SK-N-SH (cell line): ENCODE results near the gene PRKCD. TPM values are rescaled to one million over a fixed set of nuclear protein-coding genes. Genes with fewer than 3 reads are reported as not detected.

Experiments used
- CTCF ChIA-PET: fragments of 300-600, 350-600 bp; formaldehyde crosslinking; extraction: SDS; loops from one replicate; lab custom pipeline; 2021; lab: Yijun Ruan, JAX
- POLR2A ChIA-PET: fragments of 350-600 bp; sonication (Branson Sonifier 250); formaldehyde crosslinking; extraction: SDS; loops from one replicate; lab custom pipeline; 2020; ENCODE audit warnings: antibody characterized with exemption, inconsistent platforms; lab: Yijun Ruan, JAX
- DNase-seq: peaks from one replicate; pipeline ENCODE4 v3.0.0; 2012
- H2AFZ ChIP-seq: fragments of 200-600 bp; sonication (generic); 2 replicates; pipeline ENCODE4 v1.8.1; 2016; ENCODE audit warnings: antibody characterized with exemption, mild to moderate bottlenecking, low read depth
- H3F3A ChIP-seq: fragments of 200-600 bp; sonication (generic); replicated peaks from 2 replicates; pipeline ENCODE3; 2016; ENCODE audit warnings: antibody characterized with exemption, mild to moderate bottlenecking; ENCODE audit not compliant: insufficient read depth
- H3K27ac ChIP-seq, 2 experiments: fragments of 200-500 bp in 1 of 2; fragments of 200-600 bp in 1 of 2; sonication (Bioruptor generic) in 1 of 2; sonication (generic), shearing (Covaris generic) in 1 of 2; 2 replicates each; pipeline versions ENCODE4 v1.5.1 to v1.6.1; 2014 to 2016; ENCODE audit warnings: low read depth in 2 of 2, inconsistent platforms in 1 of 2, low read length in 1 of 2, mild to moderate bottlenecking in 1 of 2, mixed read lengths in 1 of 2
- H3K27me3 ChIP-seq: fragments of 200-600 bp; sonication (generic), shearing (Covaris generic); 2 replicates; pipeline ENCODE4 v1.6.1; 2016; ENCODE audit warnings: mixed run types; ENCODE audit not compliant: insufficient read depth
- H3K36me3 ChIP-seq, 2 experiments: fragments of 200-500 bp in 1 of 2; fragments of 200-600 bp in 1 of 2; sonication (Bioruptor generic) in 1 of 2; sonication (generic) in 1 of 2; replicated peaks in 1 of 2; 2 replicates each; pipeline versions ENCODE3 to v1.5.1; 2014 to 2016; ENCODE audit warnings: low read length in 1 of 2, mild to moderate bottlenecking in 1 of 2; ENCODE audit not compliant: insufficient read depth in 2 of 2, control insufficient read depth in 1 of 2
- H3K4me1 ChIP-seq, 2 experiments: fragments of 200-500 bp in 1 of 2; fragments of 200-600 bp in 1 of 2; sonication (Bioruptor generic) in 1 of 2; sonication (generic), shearing (Covaris generic) in 1 of 2; 2 replicates each; pipeline versions ENCODE4 v1.5.1 to v1.6.1; 2014 to 2016; ENCODE audit warnings: low read depth in 1 of 2, low read length in 1 of 2, mixed run types in 1 of 2; ENCODE audit not compliant: insufficient read depth in 2 of 2, control insufficient read depth in 1 of 2
- H3K4me2 ChIP-seq: fragments of 200-600 bp; sonication (generic), shearing (Covaris generic); 2 replicates; pipeline ENCODE4 v1.6.1; 2017; ENCODE audit warnings: mixed run types
- H3K4me3 ChIP-seq, 2 experiments: fragments of 200-500 bp in 1 of 2; fragments of 200-600 bp in 1 of 2; sonication (Bioruptor generic) in 1 of 2; sonication (generic), shearing (Covaris generic) in 1 of 2; 2 replicates each; pipeline versions ENCODE4 v1.5.1 to v1.8.1; 2014 to 2016; ENCODE audit warnings: low read depth in 2 of 2, inconsistent platforms in 1 of 2, low read length in 1 of 2, mild to moderate bottlenecking in 1 of 2, mixed read lengths in 1 of 2, moderate library complexity in 1 of 2
- H3K79me2 ChIP-seq: fragments of 200-600 bp; sonication (generic); 2 replicates; pipeline ENCODE4 v1.8.1; 2017; ENCODE audit warnings: mild to moderate bottlenecking; ENCODE audit not compliant: insufficient read depth
- H3K9ac ChIP-seq: fragments of 200-600 bp; sonication (generic); 2 replicates; pipeline ENCODE4 v1.6.1; 2017; ENCODE audit warnings: mixed run types
- H3K9me2 ChIP-seq: fragments of 200-600 bp; sonication (generic); 2 replicates; pipeline ENCODE4 v1.6.1; 2017; ENCODE audit warnings: mixed run types
- H3K9me3 ChIP-seq: fragments of 200-600 bp; sonication (generic); 2 replicates; pipeline ENCODE4 v1.6.1; 2017; ENCODE audit warnings: mixed run types, mild to moderate bottlenecking, moderate library complexity
- H4K20me1 ChIP-seq: fragments of 200-600 bp; sonication (generic); 2 replicates; pipeline ENCODE4 v1.6.1; 2017; ENCODE audit warnings: mild to moderate bottlenecking, mixed run types; ENCODE audit not compliant: insufficient read depth
- CHD2 ChIP-seq: fragments of 150-350 bp; IDR thresholded peaks from 2 replicates; pipeline ENCODE4 v1.6.1; 2018; ENCODE audit warnings: low read length; ENCODE audit not compliant: partially characterized antibody
- CTCF ChIP-seq: fragments of 200-600 bp; sonication (generic); IDR thresholded peaks from 2 replicates; pipeline ENCODE4 v1.6.1; 2017; ENCODE audit warnings: antibody characterized with exemption, mild to moderate bottlenecking, moderate library complexity
- ELF1 ChIP-seq: IDR thresholded peaks from 2 replicates; pipeline ENCODE4 v1.4.0; 2012
- FOXM1 ChIP-seq: IDR thresholded peaks from 2 replicates; pipeline ENCODE4 v1.4.0; 2012; ENCODE audit warnings: low read depth, mild to moderate bottlenecking
- GABPA ChIP-seq: IDR thresholded peaks from 2 replicates; pipeline ENCODE4 v1.4.0; 2012; ENCODE audit warnings: low read depth, mild to moderate bottlenecking
- MXI1 ChIP-seq: IDR thresholded peaks from 2 replicates; pipeline ENCODE4 v1.6.1; 2012; ENCODE audit warnings: mild to moderate bottlenecking, low read depth, low read length, improper control_type of control experiment
- NFIC ChIP-seq: IDR thresholded peaks from 2 replicates; pipeline ENCODE4 v1.4.0; 2012; ENCODE audit warnings: borderline replicate concordance
- NRF1 ChIP-seq: IDR thresholded peaks from 2 replicates; pipeline ENCODE4 v1.6.1; 2012; ENCODE audit warnings: low read depth, mild to moderate bottlenecking, low read length
- RAD21 ChIP-seq: IDR thresholded peaks from 2 replicates; pipeline ENCODE4 v1.6.1; 2012; ENCODE audit warnings: mild to moderate bottlenecking, low read length
- RCOR1 ChIP-seq: fragments of 150-350 bp; IDR thresholded peaks from 2 replicates; pipeline ENCODE4 v1.6.1; 2017; ENCODE audit warnings: antibody characterized with exemption, low read length
- REST ChIP-seq: IDR thresholded peaks from 2 replicates; pipeline ENCODE4 v1.6.1; 2012; ENCODE audit warnings: mild to moderate bottlenecking, low read depth, low read length, moderate library complexity
- RFX5 ChIP-seq: IDR thresholded peaks from 2 replicates; pipeline ENCODE4 v1.6.1; 2012; ENCODE audit warnings: mild to moderate bottlenecking, improper control_type of control experiment, low read length
- RXRA ChIP-seq: IDR thresholded peaks from 2 replicates; pipeline ENCODE4 v1.4.0; 2012; ENCODE audit warnings: low read depth, mild to moderate bottlenecking, borderline replicate concordance
- SIN3A ChIP-seq: IDR thresholded peaks from 2 replicates; pipeline ENCODE4 v1.6.1; 2012; ENCODE audit warnings: low read depth, mild to moderate bottlenecking, low read length, moderate library complexity, borderline replicate concordance
- SMC3 ChIP-seq: IDR thresholded peaks from 2 replicates; pipeline ENCODE4 v1.6.1; 2012; ENCODE audit warnings: low read depth, low read length, improper control_type of control experiment
- TCF12 ChIP-seq: IDR thresholded peaks from 2 replicates; pipeline ENCODE4 v1.4.0; 2012
- TEAD4 ChIP-seq: IDR thresholded peaks from 2 replicates; pipeline ENCODE4 v1.4.0; 2012; ENCODE audit warnings: mild to moderate bottlenecking, borderline replicate concordance; ENCODE audit not compliant: insufficient read depth
- USF2 ChIP-seq: fragments of 150-350 bp; IDR thresholded peaks from 2 replicates; pipeline ENCODE4 v1.6.1; 2017; ENCODE audit warnings: antibody characterized with exemption, low read length, low read depth, borderline replicate concordance
- WGBS: methylation state at CpG from one replicate; pipeline ENCODE4 v1.1.6; 2017; ENCODE audit warnings: low lambda C conversion rate; 5-methylcytosine and 5-hydroxymethylcytosine counted together
- polyA plus RNA-seq, 3 experiments: library from polyadenylated mRNA; depleted of rRNA; stranded (reverse); fragments of >200 nt; gene quantifications; 2 replicates each; pipeline ENCODE4 v1.2.3, GENCODE V29; 2012
- TF ChIP-seq, protein P1 (sequence below): IDR thresholded peaks from 2 replicates; pipeline ENCODE4 v1.4.0; 2012; ENCODE audit warnings: low read depth

PRKCD gene
- polyA plus RNA-seq, 1 of the 3 experiments (the other 2 are of a cell fraction): 29.0 TPM

DNA sequence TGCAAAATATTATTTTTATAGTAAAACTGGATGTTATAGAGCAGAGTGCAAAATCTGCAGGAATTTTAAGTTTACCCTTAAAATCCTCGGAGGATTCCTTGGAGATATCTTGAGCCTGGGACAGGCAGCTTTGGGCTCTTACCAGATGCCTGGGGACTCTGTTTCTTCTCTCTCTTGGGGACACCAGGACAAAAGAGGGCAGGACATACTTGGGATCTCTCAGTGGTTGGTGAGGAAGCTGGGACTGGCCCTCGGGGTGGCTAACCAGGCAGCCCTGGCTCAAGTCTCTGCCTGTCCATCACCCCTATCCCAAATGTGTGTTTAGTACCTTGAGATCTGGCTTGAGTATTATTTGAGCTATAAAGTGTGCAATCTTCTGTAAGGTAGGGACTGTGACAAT lies 56.2 kb downstream of the PRKCD start:
- no peak overlapping the region for H3K9ac ChIP-seq
- DNase-seq: no peak
- no peaks in the 10 kb centered on the region for H3K27me3 ChIP-seq
- H3K4me2 ChIP-seq: no peak overlapping the region
- TF ChIP-seq TEAD4 (no peak), NRF1 (no peak), RXRA (no peak), CTCF (no peak), SMC3 (no peak), REST (no peak), RCOR1 (no peak), MXI1 (no peak), FOXM1 (no peak), SIN3A (no peak), CHD2 (no peak), RFX5 (no peak), GABPA (no peak), ELF1 (no peak), USF2 (no peak), NFIC (no peak), TCF12 (no peak), RAD21 (no peak)
- TF ChIP-seq, protein P1, sequence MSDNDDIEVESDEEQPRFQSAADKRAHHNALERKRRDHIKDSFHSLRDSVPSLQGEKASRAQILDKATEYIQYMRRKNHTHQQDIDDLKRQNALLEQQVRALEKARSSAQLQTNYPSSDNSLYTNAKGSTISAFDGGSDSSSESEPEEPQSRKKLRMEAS: no peak
- H3K36me3 ChIP-seq: no peaks in the 10 kb centered on the region
- 62% methylated on average over 2 of the region's 2 CpGs for WGBS
- no peaks in the 10 kb centered on the region for H3K4me1 ChIP-seq
- H3K27ac ChIP-seq: no peak overlapping the region
- no peaks in the 10 kb centered on the region for H3K9me3 ChIP-seq
- ChIA-PET CTCF (interaction anchor here (1.2 kb wide), 1 partner anchor 21 kb away, joined by 3 read pairs; no protein-coding TSS in a partner anchor), POLR2A (no interaction called here)
- no peak overlapping the region for H3K4me3 ChIP-seq
- no peaks in the 10 kb centered on the region for H3K79me2 ChIP-seq
- peaks cover 10% of the 10 kb centered on the region for H3F3A ChIP-seq
- H2AFZ ChIP-seq: no peak overlapping the region
- no peaks in the 10 kb centered on the region for H4K20me1 ChIP-seq
- H3K9me2 ChIP-seq: no peaks in the 10 kb centered on the region
